HepG2 (cell line): ENCODE data around the gene GOLGA8T. TPM values are rescaled to one million over a fixed set of nuclear protein-coding genes. Genes with fewer than 3 reads are reported as not detected.
"Not testable (repeated sequence)": the region's sequence is repeated elsewhere in the genome, so short reads cannot be mapped to it uniquely, and the experiment has no call there.

Experiments
- ATAC-seq: fragments of 200-7000 bp; cut with Tn5 transposase; 3 replicates; pipeline ENCODE4 v1.9.1; 2020; ENCODE audit warnings: mild to moderate bottlenecking, moderate library complexity
- BruUV-seq: library from RNA; stranded (reverse); fragments of 400-500 nt; replicated peaks from 2 replicates; lab custom pipeline; 2021; lab: Mats Ljungman, UMichigan
- CTCF ChIA-PET: fragments of 300-600 bp; formaldehyde crosslinking; extraction: SDS; loops from one replicate; lab custom pipeline; 2021; ENCODE audit warnings: low total read pairs, inconsistent platforms, low intra/inter-chr PET ratio; lab: Yijun Ruan, JAX
- POLR2A ChIA-PET: fragments of 350-600 bp; sonication (Branson Sonifier 250); formaldehyde crosslinking; loops from one replicate; lab custom pipeline; 2020; ENCODE audit warnings: antibody characterized with exemption, inconsistent platforms; lab: Yijun Ruan, JAX
- DNase-seq: peaks from one replicate; pipeline ENCODE4 v3.0.0-alpha.2; 2015; ENCODE audit warnings: low spot score
- FAIRE-seq: peaks from 3 replicates; lab custom pipeline; 2011; peaks lifted over from hg19 to GRCh38; lab: Jason Lieb, UNC
- H2AFZ ChIP-seq: one replicate; pipeline ENCODE4 v1.6.1; 2011; ENCODE audit warnings: low read length, inconsistent platforms
- H3K27ac ChIP-seq: fragments of 300-600 bp; 3 replicates; pipeline ENCODE4 v1.8.0; 2011; ENCODE audit warnings: mixed run types, mild to moderate bottlenecking, mixed read lengths, low read length, inconsistent platforms; ENCODE audit not compliant: insufficient read depth; ENCODE audit errors: extremely low read length
- H3K27me3 ChIP-seq, 2 experiments: fragments of 200-600 bp in 1 of 2; 2 replicates in 1 of 2; 3 replicates in 1 of 2; pipeline versions ENCODE4 v1.6.0 to v1.8.0; 2011; ENCODE audit warnings: low read length in 2 of 2, mild to moderate bottlenecking in 2 of 2, moderate library complexity in 2 of 2, inconsistent platforms in 1 of 2; ENCODE audit not compliant: insufficient read depth in 2 of 2, control insufficient read depth in 1 of 2
- H3K36me3 ChIP-seq, 2 experiments: fragments of 200-600 bp in 1 of 2; replicated peaks in 1 of 2; 2 replicates in 1 of 2; 3 replicates in 1 of 2; pipeline versions ENCODE4 v1.5.1 to v1.8.0; 2011; ENCODE audit warnings: low read length in 2 of 2, inconsistent platforms in 1 of 2; ENCODE audit not compliant: insufficient read depth in 2 of 2, control insufficient read depth in 1 of 2
- H3K4me1 ChIP-seq: 2 replicates; pipeline ENCODE4 v1.5.1; 2012; ENCODE audit warnings: low read length, inconsistent platforms; ENCODE audit not compliant: insufficient read depth
- H3K4me2 ChIP-seq: 2 replicates; pipeline ENCODE4 v1.6.0; 2011; ENCODE audit warnings: low read depth, low read length, inconsistent platforms
- H3K4me3 ChIP-seq, 3 experiments: fragments of 200-600 bp in 1 of 3; sonication (generic), shearing (Covaris generic) in 1 of 3; replicated peaks in 1 of 3; 2 replicates each; pipeline ENCODE4 v1.5.1; 2011 to 2016; ENCODE audit warnings: low read length in 3 of 3, inconsistent platforms in 2 of 3, low read depth in 2 of 3, mild to moderate bottlenecking in 2 of 3, control low read depth in 1 of 3, mixed read lengths in 1 of 3; ENCODE audit not compliant: insufficient read depth in 1 of 3
- H3K79me2 ChIP-seq: one replicate; pipeline ENCODE4 v1.6.1; 2011; ENCODE audit warnings: low read length, inconsistent platforms; ENCODE audit not compliant: insufficient read depth
- H3K9ac ChIP-seq: 2 replicates; pipeline ENCODE4 v1.6.0; 2011; ENCODE audit warnings: mild to moderate bottlenecking, low read depth, low read length, inconsistent platforms; ENCODE audit not compliant: insufficient read depth
- H3K9me3 ChIP-seq: 2 replicates; pipeline ENCODE4 v1.5.1; 2012; ENCODE audit warnings: mild to moderate bottlenecking, low read length
- H4K20me1 ChIP-seq: 2 replicates; pipeline ENCODE4 v1.6.0; 2011; ENCODE audit warnings: inconsistent platforms, mild to moderate bottlenecking, low read length, moderate library complexity; ENCODE audit not compliant: insufficient read depth
- WGBS: methylation state at CpG from one replicate; pipeline ENCODE4 v1.1.6; 2017; ENCODE audit warnings: low lambda C conversion rate; 5-methylcytosine and 5-hydroxymethylcytosine counted together
- in situ Hi-C: cut with HindIII; loops from 2 replicates; pipeline ENCODE4 v1.10.0; 2017; ENCODE audit warnings: low pct_unique_long_range_greater_than_20kb; ENCODE audit not compliant: extremely low pct_ligation_motif_present
- intact Hi-C: fragments of 100-400 bp; cut with micrococcal nuclease; formaldehyde crosslinking; loops from one replicate; pipeline ENCODE4 v1.10.0; 2022; ENCODE audit not compliant: unreplicated experiment
- polyA plus RNA-seq, 8 experiments: library from polyadenylated mRNA; depleted of rRNA in 3 of 8; stranded (reverse) in 7 of 8; unstranded in 1 of 8; fragments of >200 nt; fragmentation: Illumina TruSeq in 4 of 8; extraction: Trizol in 4 of 8; gene quantifications; 2 replicates each; pipeline versions ENCODE4 v1.2.1 to v1.2.3, GENCODE V29; 2011 to 2016; ENCODE audit warnings: low read depth in 4 of 8, missing spikeins in 1 of 8, mixed read lengths in 1 of 8; ENCODE audit not compliant: insufficient read depth in 1 of 8
- total RNA-seq, 5 experiments: library from RNA; depleted of rRNA; stranded (reverse); fragments of >200 nt; fragmentation: Illumina TruSeq; extraction: Trizol; gene quantifications; 2 replicates each; pipeline ENCODE4 v1.2.3, GENCODE V29; 2016; ENCODE audit warnings: low read depth in 1 of 5

Gene GOLGA8T
- total and polyA plus RNA-seq, 2 of the 13 experiments (the other 11 are each of a cell fraction or from before 2014, with no cell fraction given): not detected

DNA sequence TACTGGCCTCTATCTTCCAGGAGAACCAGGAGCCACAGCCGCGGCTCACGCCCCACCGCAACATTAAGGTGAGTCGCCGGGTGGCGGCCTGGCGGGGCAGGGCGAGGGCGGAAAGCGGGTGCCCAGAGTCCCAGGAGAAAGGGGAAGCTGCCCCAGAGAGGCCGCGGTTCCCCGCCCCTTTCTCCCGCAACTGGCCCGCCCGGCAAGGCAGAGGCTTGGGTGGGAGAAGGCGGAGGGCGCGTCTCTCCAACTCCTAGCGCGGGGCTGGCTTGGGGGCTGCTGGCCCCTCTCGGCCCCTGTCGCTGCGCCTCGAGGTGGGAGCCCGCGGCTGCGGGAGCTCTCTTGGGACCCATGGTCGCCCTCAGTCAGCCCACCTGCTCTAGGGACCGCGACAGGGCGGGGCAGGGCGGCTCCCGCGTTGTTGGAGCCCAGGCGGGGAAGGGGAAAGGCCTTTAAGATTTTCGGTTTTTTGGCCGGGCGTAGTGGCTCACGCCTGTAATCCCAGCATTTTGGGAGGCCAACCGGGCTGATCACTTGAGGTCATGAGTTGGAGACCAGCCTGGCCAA, 30.8 kb upstream of the GOLGA8T start:
- Histone ChIP-seq H3K4me2 (peak overlapping the region; percentile 42; the same call in 1 of the 2 replicates), H3K4me3 (peak overlapping the region in 2 of 3 experiments; percentile 51 to 61; a peak in 4 of 6 replicates)
- H3K27ac ChIP-seq, in situ Hi-C loops, FAIRE-seq, H2AFZ ChIP-seq, H3K9ac ChIP-seq, H3K27me3 ChIP-seq, H3K9me3 ChIP-seq, H3K79me2 ChIP-seq, BruUV-seq, H4K20me1 ChIP-seq, H3K36me3 ChIP-seq, POLR2A ChIA-PET, intact Hi-C loops, DNase-seq, H3K4me1 ChIP-seq, CTCF ChIA-PET: not testable (repeated sequence)
- ATAC-seq: peak; percentile 86
- WGBS: 21% methylated on average over 9 of the region's 42 CpGs

DNA sequence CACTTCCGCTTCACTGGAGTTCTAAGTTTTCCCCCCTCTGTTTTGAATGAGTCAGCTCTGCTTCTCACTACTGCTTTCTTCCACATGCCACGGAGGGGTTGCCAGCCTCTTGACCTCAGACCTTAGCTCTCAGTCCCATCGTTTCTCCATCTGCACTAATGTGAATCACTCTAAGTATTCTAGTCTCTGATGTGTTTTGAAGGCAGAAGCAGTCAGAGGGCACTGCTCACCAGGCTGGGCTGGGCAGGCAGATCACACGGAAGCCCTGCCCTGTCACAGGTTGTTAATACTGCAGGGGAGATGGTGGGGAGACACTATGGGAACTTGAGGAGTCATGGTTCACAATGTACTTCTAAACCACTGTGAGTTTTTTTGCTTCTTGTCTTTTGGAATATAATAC, 24.3 kb upstream of the GOLGA8T start:
- ATAC-seq, H3K9me3 ChIP-seq, H3K27ac ChIP-seq, H3K4me2 ChIP-seq, H3K36me3 ChIP-seq, in situ Hi-C loops, POLR2A ChIA-PET, H3K27me3 ChIP-seq, H4K20me1 ChIP-seq, intact Hi-C loops, DNase-seq, BruUV-seq, H3K79me2 ChIP-seq, H3K4me3 ChIP-seq, H3K4me1 ChIP-seq, H3K9ac ChIP-seq, FAIRE-seq, H2AFZ ChIP-seq, CTCF ChIA-PET: not testable (repeated sequence)
- WGBS: no CpG with 5 or more reads among the region's 4 CpGs

DNA sequence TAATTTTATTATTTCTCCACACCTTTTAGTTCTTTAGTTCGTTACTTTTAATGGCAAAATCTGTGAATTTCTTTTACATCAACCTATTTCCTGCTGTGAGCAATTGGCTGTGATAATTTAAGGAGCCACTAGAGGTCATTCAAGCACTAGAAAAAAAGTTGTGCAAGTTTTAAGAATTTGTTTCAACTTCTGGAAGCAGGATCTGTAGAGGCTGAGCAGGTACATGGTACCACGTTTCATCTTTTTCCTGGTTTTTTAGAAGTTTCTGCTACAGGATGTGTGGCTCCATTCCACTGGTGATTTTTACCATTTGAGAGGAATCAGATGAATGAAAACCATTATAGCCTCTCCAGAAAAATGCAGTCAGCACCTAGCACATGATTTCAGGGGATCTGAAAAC, 4.8 kb upstream of the GOLGA8T start:
- H2AFZ ChIP-seq, H3K4me1 ChIP-seq, H3K36me3 ChIP-seq, ATAC-seq, H3K79me2 ChIP-seq, H3K4me2 ChIP-seq, CTCF ChIA-PET, FAIRE-seq, DNase-seq, BruUV-seq, intact Hi-C loops, H3K27ac ChIP-seq, H3K4me3 ChIP-seq, H3K9ac ChIP-seq, in situ Hi-C loops, H3K27me3 ChIP-seq, H3K9me3 ChIP-seq, POLR2A ChIA-PET, H4K20me1 ChIP-seq: not testable (repeated sequence)
- WGBS: 0% methylated on average over 2 of the region's 2 CpGs

DNA sequence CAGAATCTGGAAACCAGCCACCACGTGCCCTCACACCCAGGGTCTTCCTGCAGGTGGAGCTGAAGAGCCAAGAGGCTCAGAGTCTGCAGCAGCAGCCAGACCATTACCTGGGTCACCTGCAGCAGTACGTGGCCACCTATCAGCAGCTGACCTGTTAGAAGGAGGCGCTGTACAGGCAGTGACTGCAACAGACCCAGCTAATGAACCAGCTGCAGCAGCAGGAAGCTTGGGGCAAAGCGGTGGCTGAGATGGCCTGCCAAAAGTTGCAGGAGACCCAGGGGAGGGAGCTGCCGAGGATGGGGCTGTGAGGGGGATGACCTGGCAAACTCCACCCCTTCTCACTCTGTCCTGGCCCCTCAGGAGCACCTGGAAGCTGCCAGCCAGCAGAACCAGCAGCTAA, 8.4 kb downstream of the GOLGA8T start:
- H3K4me3 ChIP-seq, H3K79me2 ChIP-seq, ATAC-seq, CTCF ChIA-PET, H3K4me1 ChIP-seq, FAIRE-seq, H3K27me3 ChIP-seq, H2AFZ ChIP-seq, BruUV-seq, H3K4me2 ChIP-seq, DNase-seq, H3K9ac ChIP-seq, H3K27ac ChIP-seq, POLR2A ChIA-PET, intact Hi-C loops, in situ Hi-C loops, H4K20me1 ChIP-seq, H3K36me3 ChIP-seq, H3K9me3 ChIP-seq: not testable (repeated sequence)
- WGBS: no CpG with 5 or more reads among the region's 5 CpGs
